ENCODE measurements around the gene SURF2.
A peak's percentile ranks its signal among the peaks of the same experiment; 100 is the strongest.
"Not testable (repeated sequence)": the region's sequence is repeated elsewhere in the genome, so short reads cannot be mapped to it uniquely, and the experiment has no call there.

The SURF2 gene

GRCh38 chr9:133371261-133371711 is 14.9 kb downstream of the SURF2 start:
- no peak for TF ChIP-seq ZNF274 (IDR thresholded peaks at IDR 0.05; ENCODE audit: low read depth, low read length)
- H3K4me3 ChIP-seq (ENCODE audit: low read length): no peak overlapping the region; the same call in 1 of the 2 replicates

- no peak overlapping the region for H3K4me3 ChIP-seq (ENCODE audit: low read length)
- no peak for TF ChIP-seq ZNF274 (IDR thresholded peaks at IDR 0.05; ENCODE audit: low read depth, low read length)
Observed at GRCh38 chr9:133372144-133372543, 15.8 kb downstream of the SURF2 start.

GRCh38 chr9:133374612-133375115 is 18.3 kb downstream of the SURF2 start:
- H3K4me3 ChIP-seq (ENCODE audit: low read length): peak overlapping the region; percentile 91
- no peak for TF ChIP-seq ZNF274 (IDR thresholded peaks at IDR 0.05; ENCODE audit: low read depth, low read length)

- no peak for TF ChIP-seq ZNF274 (IDR thresholded peaks at IDR 0.05; ENCODE audit: low read depth, low read length)
- H3K4me3 ChIP-seq (ENCODE audit: low read length): peak overlapping the region; percentile 91
Observed at GRCh38 chr9:133375116-133375723, 18.9 kb downstream of the SURF2 start.

- TF ChIP-seq ZNF274 (IDR thresholded peaks at IDR 0.05; ENCODE audit: low read depth, low read length): no peak
- peak within 1 kb of the TSS; percentile 91 for H3K4me3 ChIP-seq (ENCODE audit: low read length)
Observed at GRCh38 chr9:133375724-133376654, 19.6 kb downstream of the SURF2 start, which contains the start of the genes STKLD1 and SURF4. Gene STKLD1 (plus strand): TSS chr9:133376366. CDS start chr9:133376474, 108 bp downstream. Gene SURF4 (minus strand): TSS chr9:133376060. CDS start chr9:133375969, 91 bp downstream.

- not testable (repeated sequence) for H3K4me3 ChIP-seq (ENCODE audit: low read length)
Observed at GRCh38 chr9:133377280-133377679, 20.9 kb downstream of the SURF2 start.

- no peak for TF ChIP-seq ZNF274 (IDR thresholded peaks at IDR 0.05; ENCODE audit: low read depth, low read length)
- no peak overlapping the region for H3K4me3 ChIP-seq (ENCODE audit: low read length)
Observed at GRCh38 chr9:133377721-133378216, 21.4 kb downstream of the SURF2 start.

GRCh38 chr9:133378408-133378962 is 22.1 kb downstream of the SURF2 start:
- no peak overlapping the region for H3K4me3 ChIP-seq (ENCODE audit: low read length)
- TF ChIP-seq ZNF274 (IDR thresholded peaks at IDR 0.05; ENCODE audit: low read depth, low read length): no peak

- H3K4me3 ChIP-seq (ENCODE audit: low read length): no peak overlapping the region
- no peak for TF ChIP-seq ZNF274 (IDR thresholded peaks at IDR 0.05; ENCODE audit: low read depth, low read length)
Observed at GRCh38 chr9:133379153-133380086, 23.1 kb downstream of the SURF2 start.

- TF ChIP-seq ZNF274 (IDR thresholded peaks at IDR 0.05; ENCODE audit: low read depth, low read length): no peak
- H3K4me3 ChIP-seq (ENCODE audit: low read length): no peak overlapping the region
Observed at GRCh38 chr9:133380734-133381133, 24.4 kb downstream of the SURF2 start.

- no peak overlapping the region for H3K4me3 ChIP-seq (ENCODE audit: low read length)
- TF ChIP-seq ZNF274 (IDR thresholded peaks at IDR 0.05; ENCODE audit: low read depth, low read length): no peak
Observed at GRCh38 chr9:133382507-133383141, 26.3 kb downstream of the SURF2 start.

- TF ChIP-seq ZNF274 (IDR thresholded peaks at IDR 0.05; ENCODE audit: low read depth, low read length): no peak
Observed at GRCh38 chr9:133383438-133383837, 27.1 kb downstream of the SURF2 start.

More at GRCh38 chr9:133383438-133383837, 27.1 kb downstream of the SURF2 start:
- no peak overlapping the region for H3K4me3 ChIP-seq (ENCODE audit: low read length)
